SU-DHL-6 (cell line): ENCODE data around the gene NADK2.
A peak's percentile ranks its signal among the peaks of the same experiment; 100 is the strongest.

ENCODE experiments used
- H2AFZ ChIP-seq: fragments of 200-600 bp; sonication (generic); 2 replicates; pipeline ENCODE4 v1.6.1; 2014; ENCODE audit warnings: low read depth, mild to moderate bottlenecking, moderate library complexity, mixed read lengths, antibody characterized with exemption, low read length; ENCODE audit not compliant: severe bottlenecking
- H3F3A ChIP-seq: fragments of 200-600 bp; shearing (Covaris generic); 2 replicates; pipeline ENCODE4 v1.6.0; 2016; ENCODE audit warnings: antibody characterized with exemption, mild to moderate bottlenecking; ENCODE audit not compliant: insufficient read depth
- H3K27ac ChIP-seq: fragments of 200-600 bp; sonication (generic); 2 replicates; pipeline ENCODE4 v1.5.1; 2016; ENCODE audit warnings: low read depth, mild to moderate bottlenecking, low read length, moderate library complexity, mixed read lengths
- H3K27me3 ChIP-seq: fragments of 200-600 bp; sonication (generic), shearing (Covaris generic); 2 replicates; pipeline ENCODE4 v1.6.0; 2014; ENCODE audit warnings: mild to moderate bottlenecking, low read length
- H3K36me3 ChIP-seq: fragments of 200-600 bp; sonication (generic); 2 replicates; pipeline ENCODE4 v1.6.1; 2014; ENCODE audit warnings: mild to moderate bottlenecking, low read length, mixed read lengths
- H3K4me2 ChIP-seq: fragments of 300-600, 200-600 bp; shearing (Covaris generic), sonication (generic); 2 replicates; pipeline ENCODE4 v1.6.0; 2014; ENCODE audit warnings: low read length, low read depth, mild to moderate bottlenecking; ENCODE audit not compliant: poor library complexity, severe bottlenecking
- H3K4me3 ChIP-seq: fragments of 200-600 bp; sonication (generic); 2 replicates; pipeline ENCODE4 v1.5.1; 2014; ENCODE audit warnings: antibody characterized with exemption, low read length, mild to moderate bottlenecking, mixed read lengths; ENCODE audit not compliant: insufficient read depth, poor library complexity, severe bottlenecking
- H3K79me2 ChIP-seq: fragments of 200-600 bp; sonication (generic); 2 replicates; pipeline ENCODE4 v1.6.1; 2014; ENCODE audit warnings: mild to moderate bottlenecking, low read length, moderate library complexity; ENCODE audit not compliant: insufficient read depth
- H3K9ac ChIP-seq: fragments of 200-600 bp; sonication (generic); 2 replicates; pipeline ENCODE4 v1.7.0; 2014; ENCODE audit warnings: mild to moderate bottlenecking, low read length
- H3K9me2 ChIP-seq: fragments of 200-600 bp; sonication (generic); replicated peaks from 2 replicates; pipeline ENCODE4 v1.6.1; 2014; ENCODE audit warnings: low read length; ENCODE audit not compliant: insufficient read depth
- H3K9me3 ChIP-seq: fragments of 200-600 bp; sonication (generic); 2 replicates; pipeline ENCODE4 v1.6.1; 2014; ENCODE audit warnings: low read length, mixed read lengths; ENCODE audit not compliant: insufficient read depth
- H4K20me1 ChIP-seq: fragments of 200-600 bp; sonication (generic); 2 replicates; pipeline ENCODE4 v1.6.1; 2014; ENCODE audit warnings: low read depth, mild to moderate bottlenecking, antibody characterized with exemption, low read length, moderate library complexity, mixed read lengths
- EZH2phosphoT487 ChIP-seq: fragments of 200-600 bp; sonication (generic), shearing (Covaris generic); conservative IDR thresholded peaks from 2 replicates; pipeline ENCODE4 v1.6.1; 2018; ENCODE audit warnings: mild to moderate bottlenecking, antibody characterized with exemption, low read length, moderate library complexity, mixed read lengths
- TF ChIP-seq, protein P1 (sequence below): fragments of 200-600 bp; sonication (generic); IDR thresholded peaks from one replicate; pipeline ENCODE4 v1.5.1; 2017; ENCODE audit warnings: antibody characterized with exemption, mild to moderate bottlenecking, low read length, moderate library complexity; ENCODE audit not compliant: insufficient read depth, poor library complexity, severe bottlenecking

Gene NADK2

DNA sequence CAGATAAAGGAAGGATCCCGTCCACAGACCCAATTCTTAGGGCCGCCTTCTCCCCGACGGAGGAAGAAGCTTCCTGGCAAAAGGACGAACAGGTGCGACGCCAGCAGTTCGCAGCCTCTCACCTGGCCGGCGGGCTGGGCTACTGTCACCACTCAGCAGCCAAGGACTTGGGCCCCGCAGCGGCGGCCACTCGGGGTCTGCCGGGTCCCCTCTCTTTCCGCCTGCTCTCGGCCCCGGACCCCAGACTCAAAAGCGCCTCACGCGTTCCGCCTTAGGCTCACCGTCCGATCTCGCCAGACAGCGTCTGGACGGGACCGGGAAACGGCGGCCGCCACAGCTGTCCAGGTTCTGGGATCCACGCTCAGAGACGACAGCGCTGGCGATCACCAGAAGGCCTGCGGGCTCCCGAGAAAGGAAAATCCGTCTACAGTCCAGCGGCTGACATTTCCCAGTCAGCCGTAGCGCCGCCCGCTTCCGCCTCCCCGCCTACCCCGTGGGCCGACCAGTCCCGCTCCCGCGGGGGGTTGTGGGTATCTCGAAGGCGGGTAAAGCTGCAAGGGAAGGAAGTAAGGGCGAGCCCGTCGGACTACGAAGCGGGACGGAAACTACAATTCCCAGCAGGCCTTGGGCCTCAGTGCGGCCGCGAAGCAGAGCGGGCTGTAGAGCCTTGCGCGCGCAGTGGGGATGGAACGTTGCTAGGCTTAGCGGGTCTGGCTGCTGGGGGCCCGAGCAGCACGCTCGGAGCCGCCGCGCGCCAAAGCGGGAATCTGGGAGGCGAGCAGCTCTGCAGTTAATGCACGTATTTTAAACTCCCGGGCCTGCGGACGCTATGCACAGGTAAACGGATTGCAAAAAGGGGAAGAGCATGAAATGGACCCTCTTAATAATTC is 90.0 kb downstream of the NADK2 start, which contains the start of the genes LMBRD2 and SKP2:
Gene LMBRD2 (minus strand): TSS at position 454 of the 890 bp plus-strand sequence. CDS start 8,538 bp downstream, outside the sequence.
Gene SKP2 (plus strand): TSS at position 678 of the 890 bp plus-strand sequence. CDS start 152 bp downstream, at position 830.
- Histone ChIP-seq H4K20me1 (no peaks in the 10 kb centered on the region), H3K4me3 (peak within 1 kb of the TSS; percentile 79), H3K4me2 (peak within 1 kb of the TSS; percentile 81), H3F3A (no peaks in the 10 kb centered on the region), H3K9me2 (no peaks in the 10 kb centered on the region), H3K9me3 (no peaks in the 10 kb centered on the region), H2AFZ (peak within 1 kb of the TSS; percentile 54), H3K27ac (peak within 1 kb of the TSS; percentile 60), H3K79me2 (peaks cover 93% of the 10 kb centered on the region), H3K36me3 (peaks cover 8% of the 10 kb centered on the region; the same call in 1 of the 2 replicates), H3K9ac (peak within 1 kb of the TSS; percentile 74), H3K27me3 (no peaks in the 10 kb centered on the region)
- TF ChIP-seq, protein P1, sequence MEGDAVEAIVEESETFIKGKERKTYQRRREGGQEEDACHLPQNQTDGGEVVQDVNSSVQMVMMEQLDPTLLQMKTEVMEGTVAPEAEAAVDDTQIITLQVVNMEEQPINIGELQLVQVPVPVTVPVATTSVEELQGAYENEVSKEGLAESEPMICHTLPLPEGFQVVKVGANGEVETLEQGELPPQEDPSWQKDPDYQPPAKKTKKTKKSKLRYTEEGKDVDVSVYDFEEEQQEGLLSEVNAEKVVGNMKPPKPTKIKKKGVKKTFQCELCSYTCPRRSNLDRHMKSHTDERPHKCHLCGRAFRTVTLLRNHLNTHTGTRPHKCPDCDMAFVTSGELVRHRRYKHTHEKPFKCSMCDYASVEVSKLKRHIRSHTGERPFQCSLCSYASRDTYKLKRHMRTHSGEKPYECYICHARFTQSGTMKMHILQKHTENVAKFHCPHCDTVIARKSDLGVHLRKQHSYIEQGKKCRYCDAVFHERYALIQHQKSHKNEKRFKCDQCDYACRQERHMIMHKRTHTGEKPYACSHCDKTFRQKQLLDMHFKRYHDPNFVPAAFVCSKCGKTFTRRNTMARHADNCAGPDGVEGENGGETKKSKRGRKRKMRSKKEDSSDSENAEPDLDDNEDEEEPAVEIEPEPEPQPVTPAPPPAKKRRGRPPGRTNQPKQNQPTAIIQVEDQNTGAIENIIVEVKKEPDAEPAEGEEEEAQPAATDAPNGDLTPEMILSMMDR: no peak
- TF ChIP-seq EZH2phosphoT487: no peak

DNA sequence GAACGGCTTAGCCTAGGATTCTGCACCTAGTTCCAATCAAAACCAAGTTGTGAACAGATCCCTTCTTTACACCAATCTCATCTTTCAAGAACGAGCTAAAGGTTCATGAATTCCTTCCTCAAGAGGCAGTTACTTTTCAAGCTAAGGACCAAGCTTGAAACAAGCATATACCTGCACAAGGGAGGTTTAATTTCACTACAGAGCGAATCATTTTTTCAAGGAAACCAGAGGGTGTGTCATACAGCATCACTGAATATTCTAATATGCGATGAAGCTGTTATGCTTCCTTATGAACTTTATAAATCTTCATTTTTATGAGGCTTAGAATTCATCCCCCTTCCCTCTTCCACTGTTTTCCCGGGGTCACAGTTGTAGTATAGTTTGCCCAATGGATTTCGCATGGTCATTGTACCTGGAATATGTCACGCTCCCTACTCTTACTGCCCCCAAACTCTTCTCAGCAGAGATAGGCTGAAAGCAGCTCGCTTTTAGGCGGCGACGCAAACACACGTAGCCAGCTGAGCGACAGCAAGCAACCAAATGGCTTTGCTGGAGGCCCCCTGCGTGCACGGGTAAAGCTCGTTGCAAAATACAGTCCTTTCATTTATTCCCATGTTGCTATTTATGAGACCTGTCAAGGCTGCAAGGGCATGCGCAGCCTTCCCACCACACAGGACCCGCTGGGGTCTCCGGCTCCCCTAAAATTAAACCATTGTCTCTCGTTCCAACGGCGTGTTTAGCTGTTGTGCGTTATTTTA is 90.9 kb downstream of the NADK2 start:
- H3K4me3 ChIP-seq: peak overlapping the region; percentile 79
- peak overlapping the region; percentile 66 for H3K4me2 ChIP-seq
- H3F3A ChIP-seq: no peaks in the 10 kb centered on the region
- peak overlapping the region; percentile 60 for H3K27ac ChIP-seq
- H3K27me3 ChIP-seq: no peaks in the 10 kb centered on the region
- peak overlapping the region; percentile 74 for H3K9ac ChIP-seq
- TF ChIP-seq, protein P1: no peak
- no peak for TF ChIP-seq EZH2phosphoT487
- peaks cover 6% of the 10 kb centered on the region; the same call in 1 of the 2 replicates for H3K36me3 ChIP-seq
- H3K79me2 ChIP-seq: peaks cover 96% of the 10 kb centered on the region
- no peaks in the 10 kb centered on the region for H3K9me2 ChIP-seq
- H4K20me1 ChIP-seq: no peaks in the 10 kb centered on the region
- peak overlapping the region; percentile 54 for H2AFZ ChIP-seq
- no peaks in the 10 kb centered on the region for H3K9me3 ChIP-seq

DNA sequence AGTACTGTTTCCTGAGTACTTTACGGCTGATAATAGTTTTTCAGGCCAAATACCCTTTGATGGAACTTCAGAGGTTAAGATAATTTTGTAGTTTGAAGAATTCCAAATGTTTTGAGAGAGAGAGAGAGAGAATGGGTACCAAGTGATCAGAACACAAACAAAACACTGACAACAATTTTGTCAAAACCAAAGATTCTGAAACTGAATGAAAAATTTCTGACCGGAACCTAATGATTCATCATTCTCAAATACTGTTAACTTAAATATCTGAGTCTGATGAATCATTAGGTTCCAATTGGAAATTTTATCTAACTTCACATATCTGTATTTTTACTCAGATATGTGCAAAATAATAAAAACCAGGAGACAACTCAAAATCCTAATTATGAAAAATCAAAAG is 94.0 kb downstream of the NADK2 start:
- no peaks in the 10 kb centered on the region for H3F3A ChIP-seq
- H3K27ac ChIP-seq: no peak overlapping the region
- no peaks in the 10 kb centered on the region for H3K27me3 ChIP-seq
- H3K4me3 ChIP-seq: no peak overlapping the region
- no peaks in the 10 kb centered on the region for H3K9me3 ChIP-seq
- H3K9me2 ChIP-seq: no peaks in the 10 kb centered on the region
- H3K4me2 ChIP-seq: peak overlapping the region; percentile 37
- H4K20me1 ChIP-seq: no peaks in the 10 kb centered on the region
- no peak overlapping the region for H2AFZ ChIP-seq
- TF ChIP-seq, protein P1: no peak
- TF ChIP-seq EZH2phosphoT487: no peak
- H3K36me3 ChIP-seq: peaks cover 19% of the 10 kb centered on the region
- peaks cover 90% of the 10 kb centered on the region for H3K79me2 ChIP-seq
- no peak overlapping the region for H3K9ac ChIP-seq
